WTC11 (cell line): ENCODE measurements around the gene COL25A1. TPM values are rescaled to one million over a fixed set of nuclear protein-coding genes. Genes with fewer than 3 reads are reported as not detected.

Experiments used
- ATAC-seq: fragments of 200-7000 bp; cut with Tn5 transposase; 2 replicates; pipeline ENCODE4 v1.10.0; 2021; ENCODE audit warnings: mild to moderate bottlenecking, moderate library complexity
- CTCF ChIA-PET: fragments of 300-600 bp; sonication (Branson Sonifier 250); formaldehyde crosslinking; loops from one replicate; lab custom pipeline; 2021; ENCODE audit warnings: antibody characterized with exemption; lab: Charles Lee
- POLR2A ChIA-PET: fragments of 350-600 bp; sonication (Branson Sonifier 250); formaldehyde crosslinking; loops from one replicate; lab custom pipeline; 2021; ENCODE audit warnings: antibody characterized with exemption; lab: Charles Lee
- DNase-seq: peaks from one replicate; pipeline ENCODE4 v3.0.0; 2021; ENCODE audit warnings: low spot score
- H3K27ac Mint-ChIP-seq: 2 replicates; pipeline ENCODE4 v1.8.0; 2021; ENCODE audit warnings: mixed read lengths
- H3K27me3 Mint-ChIP-seq: 2 replicates; pipeline ENCODE4 v1.8.0; 2021; ENCODE audit warnings: low read depth, mild to moderate bottlenecking, moderate library complexity, mixed read lengths
- H3K36me3 Mint-ChIP-seq: 2 replicates; pipeline ENCODE4 v1.8.0; 2021; ENCODE audit warnings: mixed read lengths
- H3K4me1 Mint-ChIP-seq: 2 replicates; pipeline ENCODE4 v1.8.0; 2022; ENCODE audit warnings: mixed read lengths
- H3K4me3 Mint-ChIP-seq: 2 replicates; pipeline ENCODE4 v1.8.0; 2021; ENCODE audit warnings: mild to moderate bottlenecking, moderate library complexity, mixed read lengths
- H3K9me3 Mint-ChIP-seq: 2 replicates; pipeline ENCODE4 v1.8.0; 2021; ENCODE audit warnings: mixed read lengths
- ATF6 ChIP-seq: sonication (generic); formaldehyde crosslinking; IDR thresholded peaks from 2 replicates; pipeline ENCODE4 v1.8.1; 2023; ENCODE audit warnings: mild to moderate bottlenecking, missing genetic modification reagents
- CBFB ChIP-seq: sonication (generic); formaldehyde crosslinking; IDR thresholded peaks from 2 replicates; pipeline ENCODE4 v1.8.1; 2022; ENCODE audit warnings: mild to moderate bottlenecking, low read depth, missing genetic modification reagents
- CREB1 ChIP-seq: sonication (generic); formaldehyde crosslinking; IDR thresholded peaks from 2 replicates; pipeline ENCODE4 v1.8.0; 2023; ENCODE audit warnings: mild to moderate bottlenecking, missing genetic modification reagents
- CTCF ChIP-seq: fragments of 200-600 bp; IDR thresholded peaks from 2 replicates; pipeline ENCODE4 v1.8.0; 2022; ENCODE audit warnings: antibody characterized with exemption
- ESRRA ChIP-seq: sonication (generic); formaldehyde crosslinking; IDR thresholded peaks from 2 replicates; pipeline ENCODE4 v1.8.1; 2022; ENCODE audit warnings: mild to moderate bottlenecking, missing genetic modification reagents, borderline replicate concordance
- IRF2 ChIP-seq: sonication (generic); formaldehyde crosslinking; IDR thresholded peaks from 2 replicates; pipeline ENCODE4 v1.8.0; 2022; ENCODE audit warnings: low read depth, missing genetic modification reagents, borderline replicate concordance
- NFYB ChIP-seq: sonication (generic); formaldehyde crosslinking; conservative IDR thresholded peaks from 2 replicates; pipeline ENCODE4 v1.8.0; 2022; ENCODE audit warnings: low read depth, missing genetic modification reagents
- NR1H2 ChIP-seq: sonication (generic); formaldehyde crosslinking; IDR thresholded peaks from 2 replicates; pipeline ENCODE4 v1.9.0; 2021; ENCODE audit warnings: mild to moderate bottlenecking, moderate library complexity, missing genetic modification reagents
- NR2C2 ChIP-seq: sonication (generic); formaldehyde crosslinking; IDR thresholded peaks from 2 replicates; pipeline ENCODE4 v1.8.0; 2022; ENCODE audit warnings: mild to moderate bottlenecking, missing genetic modification reagents
- NR3C1 ChIP-seq: sonication (generic); formaldehyde crosslinking; conservative IDR thresholded peaks from 2 replicates; pipeline ENCODE4 v1.8.1; 2023; ENCODE audit warnings: low read depth, mild to moderate bottlenecking, missing genetic modification reagents
- OVOL2 ChIP-seq: fragments of 250-450 bp; sonication (Bioruptor Pico); IDR thresholded peaks from 2 replicates; pipeline ENCODE4 v1.9.0; 2021; ENCODE audit warnings: mild to moderate bottlenecking, borderline replicate concordance
- SP1 ChIP-seq: sonication (generic); formaldehyde crosslinking; conservative IDR thresholded peaks from 2 replicates; pipeline ENCODE4 v1.8.1; 2022; ENCODE audit warnings: missing genetic modification reagents
- TCF7 ChIP-seq: sonication (generic); formaldehyde crosslinking; IDR thresholded peaks from 2 replicates; pipeline ENCODE4 v1.8.0; 2022; ENCODE audit warnings: mild to moderate bottlenecking, low read depth, missing genetic modification reagents, moderate library complexity
- ZNF138 ChIP-seq: sonication (generic); formaldehyde crosslinking; conservative IDR thresholded peaks from 2 replicates; pipeline ENCODE4 v1.8.1; 2022; ENCODE audit warnings: mild to moderate bottlenecking, moderate library complexity, missing genetic modification reagents
- ZNF232 ChIP-seq: sonication (generic); formaldehyde crosslinking; IDR thresholded peaks from 2 replicates; pipeline ENCODE4 v1.8.0; 2022; ENCODE audit warnings: mild to moderate bottlenecking, missing genetic modification reagents
- ZNF263 ChIP-seq: sonication (generic); formaldehyde crosslinking; IDR thresholded peaks from 2 replicates; pipeline ENCODE4 v1.8.1; 2022; ENCODE audit warnings: low read depth, mild to moderate bottlenecking, moderate library complexity, missing genetic modification reagents
- total RNA-seq: library from RNA; stranded (reverse); gene quantifications from 3 replicates; pipeline ENCODE4 v1.2.3, GENCODE V29; 2021
- TF ChIP-seq, protein P1 (sequence below): sonication (generic); formaldehyde crosslinking; conservative IDR thresholded peaks from 2 replicates; pipeline ENCODE4 v1.8.1; 2022; ENCODE audit warnings: mild to moderate bottlenecking, missing genetic modification reagents
- TF ChIP-seq, protein P2 (sequence below): sonication (generic); formaldehyde crosslinking; IDR thresholded peaks from 2 replicates; pipeline ENCODE4 v1.8.0; 2022; ENCODE audit warnings: mild to moderate bottlenecking, missing genetic modification reagents
- TF ChIP-seq, protein P3 (sequence below): sonication (generic); formaldehyde crosslinking; conservative IDR thresholded peaks from 2 replicates; pipeline ENCODE4 v1.8.1; 2023; ENCODE audit warnings: mild to moderate bottlenecking, low read depth, missing genetic modification reagents, moderate library complexity
- TF ChIP-seq, protein P4 (sequence below): sonication (generic); formaldehyde crosslinking; IDR thresholded peaks from 2 replicates; pipeline ENCODE4 v1.8.0; 2022; ENCODE audit warnings: mild to moderate bottlenecking, missing genetic modification reagents
- TF ChIP-seq, protein P5 (sequence below): sonication (generic); formaldehyde crosslinking; IDR thresholded peaks from 2 replicates; pipeline ENCODE4 v1.8.1; 2023; ENCODE audit warnings: mild to moderate bottlenecking, missing genetic modification reagents

Gene COL25A1
- total RNA-seq, 1 experiment from 2014 or later = 6.6 TPM

DNA sequence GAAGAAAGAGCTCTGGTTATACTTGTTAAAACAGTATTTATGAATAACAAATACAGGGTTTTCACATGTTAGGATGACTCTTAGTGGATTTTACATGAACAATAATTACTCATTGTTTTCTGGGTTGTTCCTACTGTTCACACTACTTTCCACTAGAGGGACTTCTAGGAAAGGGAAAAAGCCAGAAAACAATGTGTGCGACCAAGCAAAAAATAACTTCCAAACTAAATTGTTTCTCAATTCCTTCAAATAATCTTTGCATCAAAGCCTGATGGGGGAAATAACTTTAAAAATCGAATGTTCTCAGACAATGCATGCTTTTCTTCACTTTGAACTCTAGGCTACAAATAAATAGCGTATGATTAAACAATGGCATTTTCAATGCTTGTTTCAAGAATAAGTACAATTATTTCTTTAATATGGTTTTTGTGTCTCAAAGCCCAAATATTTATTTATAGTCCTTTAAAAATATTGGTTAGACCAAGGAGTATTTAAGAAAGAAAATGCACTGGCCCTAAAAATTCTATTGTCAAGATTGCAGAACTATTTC is 467.5 kb downstream of the COL25A1 start:
- Mint-ChIP-seq H3K4me1 (no peaks in the 10 kb centered on the region), H3K27me3 (no peaks in the 10 kb centered on the region), H3K4me3 (no peak overlapping the region), H3K9me3 (no peaks in the 10 kb centered on the region), H3K36me3 (no peaks in the 10 kb centered on the region), H3K27ac (no peak overlapping the region)
- TF ChIP-seq CTCF = peak; percentile 64
- TF ChIP-seq, protein P1, sequence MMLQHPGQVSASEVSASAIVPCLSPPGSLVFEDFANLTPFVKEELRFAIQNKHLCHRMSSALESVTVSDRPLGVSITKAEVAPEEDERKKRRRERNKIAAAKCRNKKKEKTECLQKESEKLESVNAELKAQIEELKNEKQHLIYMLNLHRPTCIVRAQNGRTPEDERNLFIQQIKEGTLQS (CRISPR knock-in tag) = no peak
- TF ChIP-seq, protein P2, sequence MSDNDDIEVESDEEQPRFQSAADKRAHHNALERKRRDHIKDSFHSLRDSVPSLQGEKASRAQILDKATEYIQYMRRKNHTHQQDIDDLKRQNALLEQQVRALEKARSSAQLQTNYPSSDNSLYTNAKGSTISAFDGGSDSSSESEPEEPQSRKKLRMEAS (CRISPR knock-in tag) = no peak
- DNase-seq (no peak), ATAC-seq (peak; percentile 41; the same call in 1 of the 2 replicates)
- POLR2A ChIA-PET = no interaction called here
- CTCF ChIA-PET = no interaction called here

- no peak for DNase-seq
- ChIA-PET CTCF (interaction anchor here (2.8 kb wide), 1 partner anchor 459 kb away, joined by 15 read pairs; no protein-coding TSS in a partner anchor), POLR2A (no interaction called here)
- no peaks in the 10 kb centered on the region for H3K36me3 Mint-ChIP-seq
- no peak overlapping the region for H3K27ac Mint-ChIP-seq
- TF ChIP-seq ZNF138 (no peak), ZNF263 (CRISPR knock-in tag) (no peak), NR3C1 (CRISPR knock-in tag) (no peak), TCF7 (CRISPR knock-in tag) (no peak), NFYB (CRISPR knock-in tag) (no peak), OVOL2 (CRISPR knock-in tag) (no peak), SP1 (CRISPR knock-in tag) (no peak), CBFB (CRISPR knock-in tag) (no peak), NR1H2 (CRISPR knock-in tag) (no peak), CREB1 (CRISPR knock-in tag) (no peak), ESRRA (no peak), NR2C2 (CRISPR knock-in tag) (no peak), ATF6 (CRISPR knock-in tag) (no peak), IRF2 (no peak), ZNF232 (CRISPR knock-in tag) (no peak)
- TF ChIP-seq, protein P3, sequence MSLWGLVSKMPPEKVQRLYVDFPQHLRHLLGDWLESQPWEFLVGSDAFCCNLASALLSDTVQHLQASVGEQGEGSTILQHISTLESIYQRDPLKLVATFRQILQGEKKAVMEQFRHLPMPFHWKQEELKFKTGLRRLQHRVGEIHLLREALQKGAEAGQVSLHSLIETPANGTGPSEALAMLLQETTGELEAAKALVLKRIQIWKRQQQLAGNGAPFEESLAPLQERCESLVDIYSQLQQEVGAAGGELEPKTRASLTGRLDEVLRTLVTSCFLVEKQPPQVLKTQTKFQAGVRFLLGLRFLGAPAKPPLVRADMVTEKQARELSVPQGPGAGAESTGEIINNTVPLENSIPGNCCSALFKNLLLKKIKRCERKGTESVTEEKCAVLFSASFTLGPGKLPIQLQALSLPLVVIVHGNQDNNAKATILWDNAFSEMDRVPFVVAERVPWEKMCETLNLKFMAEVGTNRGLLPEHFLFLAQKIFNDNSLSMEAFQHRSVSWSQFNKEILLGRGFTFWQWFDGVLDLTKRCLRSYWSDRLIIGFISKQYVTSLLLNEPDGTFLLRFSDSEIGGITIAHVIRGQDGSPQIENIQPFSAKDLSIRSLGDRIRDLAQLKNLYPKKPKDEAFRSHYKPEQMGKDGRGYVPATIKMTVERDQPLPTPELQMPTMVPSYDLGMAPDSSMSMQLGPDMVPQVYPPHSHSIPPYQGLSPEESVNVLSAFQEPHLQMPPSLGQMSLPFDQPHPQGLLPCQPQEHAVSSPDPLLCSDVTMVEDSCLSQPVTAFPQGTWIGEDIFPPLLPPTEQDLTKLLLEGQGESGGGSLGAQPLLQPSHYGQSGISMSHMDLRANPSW (CRISPR knock-in tag) = no peak
- TF ChIP-seq, protein P4, sequence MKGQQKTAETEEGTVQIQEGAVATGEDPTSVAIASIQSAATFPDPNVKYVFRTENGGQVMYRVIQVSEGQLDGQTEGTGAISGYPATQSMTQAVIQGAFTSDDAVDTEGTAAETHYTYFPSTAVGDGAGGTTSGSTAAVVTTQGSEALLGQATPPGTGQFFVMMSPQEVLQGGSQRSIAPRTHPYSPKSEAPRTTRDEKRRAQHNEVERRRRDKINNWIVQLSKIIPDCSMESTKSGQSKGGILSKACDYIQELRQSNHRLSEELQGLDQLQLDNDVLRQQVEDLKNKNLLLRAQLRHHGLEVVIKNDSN (CRISPR knock-in tag) = no peak
- TF ChIP-seq, protein P5, sequence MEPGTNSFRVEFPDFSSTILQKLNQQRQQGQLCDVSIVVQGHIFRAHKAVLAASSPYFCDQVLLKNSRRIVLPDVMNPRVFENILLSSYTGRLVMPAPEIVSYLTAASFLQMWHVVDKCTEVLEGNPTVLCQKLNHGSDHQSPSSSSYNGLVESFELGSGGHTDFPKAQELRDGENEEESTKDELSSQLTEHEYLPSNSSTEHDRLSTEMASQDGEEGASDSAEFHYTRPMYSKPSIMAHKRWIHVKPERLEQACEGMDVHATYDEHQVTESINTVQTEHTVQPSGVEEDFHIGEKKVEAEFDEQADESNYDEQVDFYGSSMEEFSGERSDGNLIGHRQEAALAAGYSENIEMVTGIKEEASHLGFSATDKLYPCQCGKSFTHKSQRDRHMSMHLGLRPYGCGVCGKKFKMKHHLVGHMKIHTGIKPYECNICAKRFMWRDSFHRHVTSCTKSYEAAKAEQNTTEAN = no peak
- no peaks in the 10 kb centered on the region for H3K4me1 Mint-ChIP-seq
- H3K27me3 Mint-ChIP-seq = no peaks in the 10 kb centered on the region
- H3K9me3 Mint-ChIP-seq = no peaks in the 10 kb centered on the region
- no peak for ATAC-seq
- no peak overlapping the region for H3K4me3 Mint-ChIP-seq
These were observed 468.2 kb downstream of the COL25A1 start for GRCh38 chr4:108834166-108834834.
